Activated CD4-positive, alpha-beta T cell treated with anti-CD3 and anti-CD28 coated beads for 4 hours (primary cell): ENCODE data around the gene IFRD2.
A peak's percentile ranks its signal among the peaks of the same experiment; 100 is the strongest.
"Not testable (repeated sequence)": the region's sequence is repeated elsewhere in the genome, so short reads cannot be mapped to it uniquely, and the experiment has no call there.

Source experiments
- DNase-seq, 2 donors: peaks; one replicate each; pipeline ENCODE4 v3.0.0-alpha.2; 2020

The IFRD2 gene

DNA sequence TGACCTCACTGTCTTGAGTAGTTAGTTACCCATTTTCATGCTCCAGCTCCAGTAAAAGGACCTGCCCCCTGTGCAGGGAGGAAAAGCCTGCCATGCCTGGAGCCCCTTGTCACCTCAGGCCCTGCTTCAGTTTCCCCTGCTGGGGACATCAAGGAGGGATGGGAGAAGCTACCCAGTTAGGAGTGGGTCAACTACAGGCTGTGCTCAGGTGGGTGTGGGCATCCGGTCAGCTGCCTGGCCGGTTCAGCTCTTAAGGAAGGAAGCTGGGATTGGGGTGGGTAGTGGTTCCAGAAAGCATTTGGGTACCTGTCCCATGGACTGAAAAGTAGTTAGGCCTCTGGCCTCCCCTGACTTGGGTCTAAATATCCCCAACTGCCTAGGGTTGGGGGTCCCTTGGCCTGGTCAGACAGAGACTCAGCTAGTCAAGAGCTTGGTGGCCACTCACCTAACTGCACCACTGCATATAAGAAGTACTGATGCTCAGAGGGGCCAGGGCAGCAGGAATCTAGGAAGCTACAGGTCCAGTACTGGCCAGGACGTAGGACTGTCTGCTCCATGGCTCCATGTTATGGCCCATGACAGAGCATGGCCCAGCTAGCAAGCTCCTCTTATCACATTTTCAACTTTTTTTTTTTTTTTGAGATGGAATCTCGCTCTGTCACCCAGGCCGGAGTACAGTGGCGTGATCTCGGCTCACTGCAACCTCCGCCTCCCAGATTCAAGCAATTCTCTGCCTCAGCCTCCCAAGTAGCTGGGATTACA is 12.8 kb downstream of the IFRD2 start:
- no peak for DNase-seq

GRCh38 chr3:50278880-50279224 is 13.4 kb downstream of the IFRD2 start, which contains the start of gene LSMEM2:
TSS of gene LSMEM2 (plus strand) at chr3:50279087. CDS start at chr3:50279114, 27 bp downstream.
- no peak for DNase-seq

DNA sequence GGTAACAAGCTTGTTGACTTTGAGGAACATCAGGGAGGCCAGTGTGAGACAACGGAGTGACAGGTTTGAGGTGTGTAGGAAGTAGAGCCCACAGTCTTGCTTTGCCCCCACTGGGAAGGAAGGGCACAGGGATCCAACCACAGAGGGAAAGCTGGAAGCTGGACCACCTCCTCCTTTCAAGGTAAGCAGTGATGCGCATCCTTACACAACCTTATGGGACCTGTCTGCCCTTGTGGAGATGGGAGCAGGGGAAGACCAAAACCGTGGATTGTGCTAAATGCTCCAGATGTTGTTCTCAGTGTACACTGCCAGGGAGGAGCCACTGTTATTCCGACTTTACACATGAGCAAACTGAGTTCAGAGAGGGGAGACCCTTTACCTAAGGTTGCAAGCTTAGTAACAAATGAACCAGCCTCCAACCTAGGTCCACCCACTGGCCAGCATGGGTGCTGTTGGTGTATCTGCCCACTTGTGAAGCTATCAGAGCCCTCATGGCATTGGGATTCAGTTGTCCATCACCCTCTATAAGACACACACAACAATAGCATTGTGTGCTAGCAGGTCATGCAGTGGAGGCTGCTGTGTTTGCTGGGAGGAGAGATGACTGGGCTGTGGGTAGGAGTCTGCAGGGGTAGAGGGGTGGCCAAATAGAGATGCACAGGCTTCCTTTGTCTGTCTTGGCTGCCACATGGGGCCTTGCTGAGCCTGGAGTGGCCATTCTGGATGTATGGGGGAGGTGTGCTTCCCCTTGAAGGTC is 13.9 kb downstream of the IFRD2 start:
- DNase-seq, result no peak

DNA sequence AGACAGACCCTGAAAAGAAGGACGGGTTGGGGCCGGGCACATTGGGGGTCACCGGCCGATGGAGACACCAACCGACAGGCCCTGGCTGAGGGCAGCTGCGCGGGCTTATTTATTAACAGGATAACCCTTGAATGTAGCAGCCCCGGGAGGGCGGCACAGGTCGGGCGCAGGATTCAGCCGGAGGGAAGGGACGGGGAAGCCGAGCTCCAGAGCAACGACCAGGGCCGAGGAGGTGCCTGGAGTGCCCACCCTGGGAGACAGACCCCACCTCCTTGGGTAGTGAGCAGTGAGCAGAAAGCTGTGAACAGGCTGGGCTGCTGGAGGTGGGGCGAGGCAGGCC is 15.5 kb downstream of the IFRD2 start:
- no peak for DNase-seq

- no peak for DNase-seq
Observed at GRCh38 chr3:50275996-50276761, 16.1 kb downstream of the IFRD2 start.

DNA sequence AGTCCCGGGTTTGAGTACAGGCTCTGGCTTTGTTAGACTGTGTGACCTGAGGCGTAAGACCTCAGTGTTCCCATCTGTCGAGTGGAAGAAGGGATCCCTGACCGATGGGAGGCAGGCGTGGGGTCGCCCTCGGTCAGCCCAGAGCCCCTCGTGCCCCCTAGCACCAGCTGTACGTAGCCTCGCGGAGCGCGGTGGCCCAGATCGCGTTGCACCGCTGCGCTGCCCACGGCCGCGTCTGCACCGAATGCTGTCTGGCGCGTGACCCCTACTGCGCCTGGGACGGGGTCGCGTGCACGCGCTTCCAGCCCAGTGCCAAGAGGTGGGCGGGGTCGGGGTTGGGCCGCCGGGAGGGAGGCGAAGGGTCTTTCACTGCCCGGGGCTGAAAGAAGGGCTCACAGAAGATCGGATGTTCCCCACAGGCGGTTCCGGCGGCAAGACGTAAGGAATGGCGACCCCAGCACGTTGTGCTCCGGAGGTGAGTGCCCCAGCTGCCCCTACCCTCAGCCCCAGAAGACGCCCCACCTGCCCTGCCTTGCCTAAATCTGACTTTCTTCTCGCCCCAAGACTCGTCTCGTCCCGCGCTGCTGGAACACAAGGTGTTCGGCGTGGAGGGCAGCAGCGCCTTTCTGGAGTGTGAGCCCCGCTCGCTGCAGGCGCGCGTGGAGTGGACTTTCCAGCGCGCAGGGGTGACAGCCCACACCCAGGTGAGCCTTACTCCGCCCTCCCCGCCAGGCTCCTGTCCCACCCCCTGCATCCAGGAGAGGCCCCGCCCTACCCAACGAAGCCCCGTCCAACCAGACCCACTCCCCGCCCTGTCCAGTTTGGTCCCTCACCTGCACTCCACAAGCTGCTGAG is 16.9 kb downstream of the IFRD2 start:
- DNase-seq, result no peak

GRCh38 chr3:50274371-50275104 is 17.7 kb downstream of the IFRD2 start:
- peak; percentile 63 to 72 for DNase-seq

DNA sequence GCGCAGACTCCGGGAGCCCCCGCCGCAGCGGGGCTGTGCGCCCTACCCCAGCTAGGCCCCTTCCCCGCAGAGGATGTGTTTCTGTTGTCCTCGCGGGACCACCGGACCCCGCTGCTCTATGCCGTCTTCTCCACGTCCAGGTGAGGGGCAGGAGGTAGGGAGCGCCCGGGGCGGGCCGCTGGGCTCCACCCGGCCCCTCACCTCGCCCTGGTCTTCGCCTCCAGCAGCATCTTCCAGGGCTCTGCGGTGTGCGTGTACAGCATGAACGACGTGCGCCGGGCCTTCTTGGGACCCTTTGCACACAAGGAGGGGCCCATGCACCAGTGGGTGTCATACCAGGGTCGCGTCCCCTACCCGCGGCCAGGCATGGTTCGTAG is 18.6 kb downstream of the IFRD2 start:
- DNase-seq, result no peak

DNA sequence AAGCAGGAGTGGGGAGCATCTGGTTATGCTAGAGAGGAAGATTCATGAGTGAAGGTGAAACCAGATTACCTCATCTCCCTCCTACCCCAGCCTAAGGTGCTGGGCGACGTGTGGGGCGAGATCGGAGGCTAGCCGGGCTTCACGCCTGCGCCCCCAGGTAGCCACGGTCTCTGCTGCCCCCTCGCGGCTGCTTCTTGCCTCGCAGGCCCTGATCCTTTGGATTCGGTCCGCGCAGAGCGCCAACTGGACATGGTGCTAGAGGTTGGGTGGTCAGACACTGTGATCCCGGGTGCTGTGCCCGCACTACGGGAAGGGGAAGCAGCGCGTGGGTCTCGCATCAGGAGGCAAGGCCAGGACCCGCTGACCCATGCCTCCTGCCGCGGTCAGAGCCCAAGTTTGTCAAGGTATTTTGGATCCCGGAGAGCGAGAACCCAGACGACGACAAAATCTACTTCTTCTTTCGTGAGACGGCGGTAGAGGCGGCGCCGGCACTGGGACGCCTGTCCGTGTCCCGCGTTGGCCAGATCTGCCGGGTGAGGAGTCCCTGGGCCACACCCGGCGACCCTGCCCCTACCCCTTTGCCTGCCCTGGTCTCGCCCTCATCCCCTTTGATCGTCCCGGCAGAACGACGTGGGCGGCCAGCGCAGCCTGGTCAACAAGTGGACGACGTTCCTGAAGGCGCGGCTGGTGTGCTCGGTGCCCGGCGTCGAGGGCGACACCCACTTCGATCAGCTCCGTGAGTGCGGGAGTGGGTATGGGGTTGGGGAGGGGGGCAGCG is 19.1 kb downstream of the IFRD2 start:
- DNase-seq, result peak; percentile 81 to 88

GRCh38 chr3:50272538-50272910 is 19.7 kb downstream of the IFRD2 start:
- DNase-seq, result not testable (repeated sequence)

DNA sequence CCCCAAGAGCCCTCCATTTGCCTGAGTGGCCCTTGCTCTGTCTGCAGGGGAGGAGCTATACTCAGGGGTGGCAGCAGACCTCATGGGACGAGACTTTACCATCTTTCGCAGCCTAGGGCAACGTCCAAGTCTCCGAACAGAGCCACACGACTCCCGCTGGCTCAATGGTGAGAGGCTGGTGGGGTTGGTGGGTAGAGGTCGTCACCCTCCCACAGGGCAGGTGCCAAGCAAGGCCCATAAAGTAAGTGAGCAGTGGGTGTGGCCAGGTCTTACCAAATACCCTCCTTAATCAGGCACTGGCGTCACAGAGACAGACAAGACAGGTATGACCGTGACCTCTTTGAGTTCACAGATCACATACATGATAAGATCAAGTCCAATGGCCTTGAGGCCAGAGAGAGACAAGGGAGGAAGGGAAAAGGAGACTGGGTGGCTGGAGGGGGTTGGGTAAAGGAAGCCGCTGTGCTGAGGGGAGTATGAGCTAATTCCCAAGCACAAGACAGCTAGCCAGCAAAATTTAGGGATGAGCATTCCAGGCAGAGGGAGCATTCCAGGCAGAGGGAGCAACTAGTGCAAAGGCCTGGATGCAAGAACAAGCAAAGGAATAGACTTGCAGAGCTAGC is 20.8 kb downstream of the IFRD2 start:
- no peak for DNase-seq

GRCh38 chr3:50270422-50271224 is 21.6 kb downstream of the IFRD2 start:
- DNase-seq, result no peak

- no peak for DNase-seq
Observed at GRCh38 chr3:50269977-50270413, 22.2 kb downstream of the IFRD2 start.

DNA sequence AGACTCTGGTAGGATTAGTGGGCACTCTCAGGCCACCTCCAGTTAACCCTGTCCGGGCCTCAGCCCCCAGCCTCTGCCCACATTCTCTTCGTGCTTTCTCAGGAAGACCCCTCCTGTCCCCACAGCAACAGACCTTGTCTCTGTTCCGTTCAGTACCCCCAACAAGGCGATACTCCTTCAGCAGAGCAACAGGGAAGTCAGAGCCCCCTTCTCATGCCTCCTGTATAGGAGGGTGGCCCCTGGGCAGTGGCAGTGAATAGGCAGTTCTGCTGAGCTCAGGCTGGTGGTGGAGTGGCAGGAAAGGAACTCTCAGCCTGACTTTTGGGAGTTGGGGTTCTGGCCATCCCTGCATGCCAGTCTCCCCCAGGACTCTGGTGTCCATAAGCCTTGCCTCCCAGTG is 22.8 kb downstream of the IFRD2 start:
- DNase-seq, result no peak

DNA sequence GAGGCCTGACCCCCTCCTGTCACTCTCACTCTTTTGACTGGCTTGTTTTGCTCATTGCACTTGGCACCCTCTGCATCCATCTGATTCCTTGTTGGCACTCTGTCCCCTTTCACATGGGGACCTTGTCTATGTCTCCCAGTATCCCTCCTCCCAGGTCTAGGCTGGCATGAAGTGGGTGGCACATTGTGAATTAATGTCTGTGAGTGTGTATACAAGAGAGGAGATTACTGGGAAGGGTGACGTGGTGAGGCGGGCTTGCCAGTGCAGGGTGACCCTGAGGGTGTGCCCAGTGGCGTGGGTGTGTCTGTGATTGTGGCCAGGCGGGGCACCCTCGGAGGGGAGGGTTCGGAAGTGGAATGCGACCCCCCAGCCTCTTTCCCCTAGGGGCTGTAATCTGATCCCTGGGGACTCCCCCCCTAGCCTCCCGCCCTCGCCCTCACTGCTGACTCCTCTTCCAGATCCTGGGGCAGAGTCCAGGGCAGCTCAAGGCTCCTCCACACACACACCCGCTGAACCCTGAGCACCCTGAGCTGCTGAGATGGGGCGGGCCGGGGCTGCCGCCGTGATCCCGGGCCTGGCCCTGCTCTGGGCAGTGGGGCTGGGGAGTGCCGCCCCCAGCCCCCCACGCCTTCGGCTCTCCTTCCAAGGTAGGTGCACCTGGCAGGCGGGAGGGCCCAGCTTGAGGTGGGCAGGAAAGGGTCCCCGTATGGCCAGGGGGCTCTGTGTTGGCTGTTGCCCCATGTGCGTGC is 23.4 kb downstream of the IFRD2 start, which contains the start of gene SEMA3B:
Gene SEMA3B (plus strand): TSS at position 445 of the 749 bp plus-strand sequence. CDS start 94 bp downstream, at position 539.
- no peak for DNase-seq

DNA sequence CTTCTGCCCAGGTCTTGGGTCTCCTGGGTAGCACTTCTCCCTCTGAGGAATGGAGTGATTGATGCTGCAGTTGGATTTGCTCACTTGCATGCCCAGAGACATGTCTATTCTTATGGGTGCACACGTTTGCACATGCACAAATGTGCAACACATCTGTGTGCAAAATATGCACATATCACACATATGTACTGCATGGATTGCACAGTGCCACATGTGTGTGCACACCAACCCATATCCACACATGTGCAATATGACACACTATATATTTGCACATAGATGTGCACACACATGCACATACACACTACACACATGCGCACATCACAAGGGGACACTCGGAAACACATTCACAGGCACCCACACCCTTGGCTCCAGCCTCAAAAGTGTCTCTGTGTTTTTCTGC is 24.0 kb downstream of the IFRD2 start:
- DNase-seq, result no peak

- DNase-seq, result no peak
Observed at GRCh38 chr3:50267280-50267913, 24.8 kb downstream of the IFRD2 start.

DNA sequence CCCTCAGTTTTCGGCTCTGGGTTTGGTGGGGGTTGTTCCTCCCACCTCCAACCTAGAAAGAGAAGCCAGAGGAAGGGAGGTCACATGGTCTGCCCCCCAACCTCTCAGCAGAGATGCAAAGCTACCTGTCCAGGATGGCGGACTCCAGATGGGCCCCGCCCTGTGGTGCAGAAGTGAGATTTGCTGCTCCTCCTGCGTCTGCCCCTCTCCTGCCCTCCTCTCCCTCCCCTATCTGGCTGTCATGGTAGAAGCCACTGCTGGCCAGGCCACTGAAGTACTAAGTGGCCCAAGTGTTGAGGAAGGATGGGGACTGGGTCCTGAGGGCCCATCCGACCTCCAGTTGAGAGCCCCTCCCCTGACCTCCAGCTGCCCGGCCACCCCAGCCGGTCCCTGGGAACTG is 25.4 kb downstream of the IFRD2 start:
- no peak for DNase-seq
